GM19043 (cell line): ENCODE data around the gene COLGALT1.
"Not testable (repeated sequence)": the region's sequence is repeated elsewhere in the genome, so short reads cannot be mapped to it uniquely, and the experiment has no call there.

Source experiments
- ATAC-seq: cut with Tn5 transposase; IDR thresholded peaks from one replicate; pipeline ENCODE4 v1.9.1; 2021; ENCODE audit warnings: low read depth; ENCODE audit not compliant: unreplicated experiment

COLGALT1 gene

DNA sequence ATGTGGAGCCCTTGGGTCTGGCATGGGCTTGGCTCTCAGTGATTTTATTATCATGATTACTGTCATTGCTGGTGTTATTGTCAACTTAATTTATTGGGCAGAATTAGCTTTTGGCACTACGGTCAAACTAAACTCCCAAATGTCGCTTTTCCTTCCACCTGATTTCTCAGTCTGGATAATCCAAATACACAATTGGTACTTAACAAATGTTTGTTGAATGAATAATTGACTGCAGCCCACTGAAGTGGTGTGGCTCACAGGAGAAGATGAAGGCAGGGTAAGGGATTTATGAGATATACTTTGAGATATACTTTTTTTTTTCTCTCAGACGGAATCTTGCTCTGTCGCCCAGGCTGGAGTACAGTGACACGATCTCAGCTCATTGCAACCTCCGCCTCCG is 1.5 kb downstream of the COLGALT1 start:
- ATAC-seq: no peak

DNA sequence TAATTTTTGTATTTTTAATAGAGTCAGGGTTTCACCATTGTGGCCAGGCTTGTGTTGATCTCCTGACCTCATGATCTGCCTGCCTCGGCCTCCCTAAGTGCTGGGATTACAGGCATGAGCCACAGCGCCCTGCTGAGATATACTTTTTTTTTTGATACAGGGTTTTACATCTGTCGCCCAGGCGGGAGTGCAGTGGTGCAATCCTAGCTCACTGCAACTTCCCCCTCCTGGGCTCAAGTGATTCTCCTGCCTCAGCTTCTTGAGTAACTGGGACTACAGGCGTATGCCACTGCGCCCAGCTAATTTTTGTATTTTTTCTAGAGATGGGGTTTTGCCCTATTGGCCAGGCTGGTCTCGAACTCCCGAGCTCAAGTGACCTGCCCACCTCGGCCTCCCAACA is 2.0 kb downstream of the COLGALT1 start:
- ATAC-seq: no peak

DNA sequence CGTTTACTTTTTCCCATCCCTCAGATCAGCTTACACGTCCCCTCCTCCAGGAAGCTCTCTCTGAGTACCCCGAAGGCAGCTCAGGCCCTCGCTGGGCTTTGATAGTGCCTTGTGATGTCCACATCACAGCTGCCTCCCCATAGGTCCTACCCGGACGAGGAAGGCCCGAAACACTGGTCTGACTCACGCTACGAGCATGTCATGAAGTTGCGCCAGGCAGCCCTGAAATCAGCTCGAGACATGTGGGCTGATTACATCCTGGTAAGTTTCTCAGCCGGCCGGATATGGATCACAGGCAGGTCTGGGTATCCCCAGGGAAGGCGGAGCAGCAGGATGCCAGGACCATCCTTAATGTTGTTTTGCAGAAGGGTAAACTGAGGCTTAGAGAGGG is 4.8 kb downstream of the COLGALT1 start:
- ATAC-seq: no peak

DNA sequence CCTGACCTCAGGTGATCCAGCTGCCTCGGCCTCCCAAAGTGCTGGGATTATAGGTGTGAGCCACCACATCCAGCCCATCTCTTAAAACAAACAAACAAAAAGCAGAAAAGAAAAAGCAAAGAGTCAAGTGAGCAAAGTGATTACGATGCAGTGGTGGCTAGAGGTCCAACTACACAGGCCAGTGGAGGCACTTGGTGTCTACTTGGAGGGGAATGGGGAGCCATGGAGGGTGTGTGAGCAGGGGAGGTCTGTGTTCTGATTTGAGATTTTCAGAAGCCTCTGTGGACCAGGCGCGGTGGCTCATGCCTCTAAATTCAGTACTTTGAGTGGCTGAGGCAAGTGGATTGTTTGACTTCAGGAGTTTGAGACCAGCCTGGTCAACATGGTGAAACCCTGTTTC is 6.6 kb downstream of the COLGALT1 start:
- ATAC-seq: no peak

DNA sequence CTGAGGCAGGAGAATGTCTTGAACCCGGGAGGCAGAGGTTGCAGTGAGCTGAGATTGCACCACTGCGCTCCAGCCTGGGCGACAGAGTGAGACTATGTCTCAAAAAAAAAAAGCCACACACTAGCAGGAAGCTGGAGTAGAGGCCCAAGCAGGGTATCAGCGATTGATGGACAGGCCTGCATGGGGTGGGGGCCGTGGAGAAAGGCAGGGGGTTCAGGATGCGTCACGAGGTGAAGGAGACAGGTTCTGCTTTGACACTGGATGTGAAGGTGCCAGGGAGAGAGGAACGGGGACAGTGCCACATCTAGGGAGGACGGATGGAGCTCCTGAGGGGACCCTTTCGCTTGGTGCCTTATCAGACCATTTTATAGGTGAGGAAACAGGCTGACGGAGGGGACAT is 7.1 kb downstream of the COLGALT1 start:
- ATAC-seq: no peak

DNA sequence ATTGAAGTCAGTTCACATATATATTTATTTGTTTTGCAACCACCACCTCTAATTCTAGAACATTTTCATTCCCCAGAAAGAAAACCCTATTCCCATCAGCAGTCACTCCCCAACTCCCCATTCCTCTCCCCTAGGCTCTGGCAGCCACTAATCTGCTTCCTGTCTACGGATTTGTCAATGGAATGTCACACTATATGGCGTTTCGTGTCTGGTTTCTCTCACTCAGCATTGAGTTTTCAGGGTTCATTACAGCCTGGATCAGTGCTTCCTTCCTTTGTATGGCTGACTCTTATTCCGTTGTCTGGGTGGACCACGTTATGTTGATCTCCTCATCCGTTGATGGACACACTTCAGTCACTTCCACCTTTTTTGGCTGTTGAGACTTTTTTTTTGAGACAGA is 9.3 kb downstream of the COLGALT1 start:
- ATAC-seq: no peak

DNA sequence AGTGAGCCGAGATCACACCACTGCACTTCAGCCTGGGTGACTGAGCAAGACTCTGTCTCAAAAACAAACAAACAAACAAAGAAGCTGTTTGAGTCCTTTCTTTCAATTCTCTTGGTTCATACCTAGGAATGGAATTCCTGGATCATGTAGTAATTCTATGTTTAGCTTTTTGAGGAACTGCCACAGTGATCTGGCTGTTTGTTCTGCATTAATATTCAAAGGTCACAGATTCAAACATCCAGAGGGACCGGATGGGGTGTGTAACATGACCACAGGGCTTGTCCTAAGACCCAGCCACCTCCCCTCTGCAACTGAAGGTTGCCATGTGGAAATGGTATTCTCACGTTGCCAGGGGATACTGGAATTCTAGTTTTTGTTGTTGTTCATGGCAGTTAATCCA is 10.2 kb downstream of the COLGALT1 start:
- ATAC-seq: no peak

DNA sequence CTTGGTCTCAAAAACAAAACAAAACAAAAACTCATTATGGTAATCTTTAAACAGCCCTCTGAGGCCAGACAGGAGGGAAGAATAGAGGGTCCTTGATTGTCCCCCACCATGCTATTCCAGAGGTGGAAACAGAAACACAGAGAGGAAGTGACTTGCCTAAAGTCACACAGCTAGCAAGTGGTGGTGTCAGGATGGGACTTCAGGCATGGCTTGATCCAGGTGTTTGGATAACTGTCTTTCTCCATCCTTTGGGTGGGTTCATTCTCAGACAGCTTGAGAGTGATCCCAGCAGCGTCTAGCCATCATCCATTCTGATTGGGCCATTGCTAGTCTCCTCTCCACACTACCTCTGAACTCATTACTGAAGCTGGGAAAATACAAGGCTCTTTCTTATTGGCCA is 12.5 kb downstream of the COLGALT1 start:
- no peak for ATAC-seq

DNA sequence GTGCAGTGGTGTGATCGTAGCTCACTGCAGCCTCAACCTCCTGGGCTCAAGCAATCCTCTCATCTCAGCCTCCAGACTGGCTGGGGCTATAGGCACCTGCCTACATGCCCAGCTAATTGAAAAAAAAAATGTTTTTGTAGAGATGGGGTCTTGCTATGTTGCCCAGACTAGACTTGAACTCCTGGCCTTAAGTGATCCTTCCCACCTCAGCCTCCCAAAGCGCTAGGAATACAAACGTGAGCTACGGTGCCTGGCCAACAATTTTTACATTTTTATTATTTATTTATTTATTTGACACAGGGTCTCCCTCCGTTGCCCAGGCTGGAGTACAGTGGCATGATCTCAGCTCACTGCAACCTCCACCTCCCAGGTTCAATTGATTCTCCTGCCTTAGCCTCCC is 14.8 kb downstream of the COLGALT1 start:
- ATAC-seq: not testable (repeated sequence)

DNA sequence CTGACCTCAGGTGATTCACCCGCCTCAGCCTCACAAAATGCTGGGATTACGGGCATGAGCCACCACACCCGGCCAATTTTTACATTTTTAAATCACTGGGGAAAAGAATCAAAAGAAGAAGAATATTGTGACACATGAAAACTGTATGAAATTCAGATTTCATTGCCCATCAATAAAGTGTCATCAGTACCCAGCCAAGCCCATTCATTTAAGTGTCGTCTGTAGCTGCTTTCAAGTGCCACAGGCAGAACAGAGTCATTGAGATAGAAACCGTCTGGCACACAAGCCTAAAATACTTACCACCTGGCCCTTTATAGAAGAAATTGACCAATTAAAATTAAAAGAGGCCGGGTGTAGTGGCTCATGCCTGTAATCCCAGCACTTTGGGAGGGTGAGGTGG is 15.3 kb downstream of the COLGALT1 start:
- ATAC-seq: no peak

DNA sequence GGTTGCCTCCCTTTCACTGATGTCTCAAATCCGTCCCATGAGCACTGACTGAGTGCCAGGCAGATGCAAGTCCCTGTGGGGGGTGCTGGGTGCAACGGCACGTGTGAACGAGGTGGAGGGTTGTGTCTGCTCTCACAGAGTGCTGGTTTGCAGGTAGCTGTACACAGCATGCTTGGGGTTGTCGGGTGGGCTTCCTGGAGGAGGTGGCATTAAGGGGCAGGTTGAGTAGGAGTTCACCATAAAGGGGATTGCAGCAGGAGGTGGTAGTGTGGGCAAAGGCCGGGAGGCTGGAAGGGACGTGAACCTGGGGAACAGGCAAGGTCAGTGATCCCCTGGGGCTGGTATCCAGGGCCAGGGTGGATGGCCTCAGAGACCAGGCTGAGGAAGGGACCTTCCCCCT is 17.2 kb downstream of the COLGALT1 start:
- ATAC-seq: no peak

DNA sequence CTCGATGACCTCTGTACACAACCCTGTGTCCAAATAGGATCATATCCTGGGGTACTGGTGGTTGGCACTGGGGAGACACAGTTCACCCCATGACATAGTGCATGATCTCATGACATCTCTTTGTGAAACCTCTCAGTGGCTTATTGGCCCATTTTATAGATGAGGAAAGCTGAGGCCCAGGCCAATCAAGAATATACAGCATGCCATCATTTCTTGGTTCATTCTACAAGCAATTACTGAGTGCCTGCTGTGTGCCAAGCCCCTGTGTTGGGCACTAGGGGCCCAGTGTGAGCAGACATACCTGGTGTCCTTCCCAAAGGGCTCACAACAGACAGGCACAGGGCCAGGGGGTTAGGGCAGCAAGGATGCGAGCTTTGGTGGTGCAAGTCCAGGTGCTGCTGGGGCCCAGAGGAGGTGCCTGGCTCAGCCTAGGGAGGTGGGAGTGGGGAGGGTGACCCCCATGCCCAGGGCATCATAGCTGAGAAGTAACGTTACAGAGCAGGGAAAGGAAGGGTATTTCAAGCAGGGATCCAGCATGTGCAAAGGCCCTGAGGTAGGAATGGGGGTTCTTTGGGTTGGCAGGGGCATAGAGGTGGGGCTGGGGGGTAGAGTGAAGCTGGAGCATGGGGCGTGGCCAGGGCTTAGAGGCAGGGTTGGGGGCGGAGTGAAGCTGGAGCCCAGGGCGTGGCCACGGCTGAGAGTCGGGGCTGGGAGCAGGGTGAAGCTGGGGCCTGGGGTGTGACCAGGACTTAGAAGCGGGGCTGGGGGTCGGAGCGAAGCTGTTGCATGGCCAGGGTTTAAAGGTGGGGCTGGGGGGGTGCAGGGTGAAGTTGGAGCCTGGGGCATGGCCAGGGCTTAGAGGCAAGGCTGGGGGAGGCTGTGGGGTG is 20.7 kb downstream of the COLGALT1 start:
- ATAC-seq: no peak

DNA sequence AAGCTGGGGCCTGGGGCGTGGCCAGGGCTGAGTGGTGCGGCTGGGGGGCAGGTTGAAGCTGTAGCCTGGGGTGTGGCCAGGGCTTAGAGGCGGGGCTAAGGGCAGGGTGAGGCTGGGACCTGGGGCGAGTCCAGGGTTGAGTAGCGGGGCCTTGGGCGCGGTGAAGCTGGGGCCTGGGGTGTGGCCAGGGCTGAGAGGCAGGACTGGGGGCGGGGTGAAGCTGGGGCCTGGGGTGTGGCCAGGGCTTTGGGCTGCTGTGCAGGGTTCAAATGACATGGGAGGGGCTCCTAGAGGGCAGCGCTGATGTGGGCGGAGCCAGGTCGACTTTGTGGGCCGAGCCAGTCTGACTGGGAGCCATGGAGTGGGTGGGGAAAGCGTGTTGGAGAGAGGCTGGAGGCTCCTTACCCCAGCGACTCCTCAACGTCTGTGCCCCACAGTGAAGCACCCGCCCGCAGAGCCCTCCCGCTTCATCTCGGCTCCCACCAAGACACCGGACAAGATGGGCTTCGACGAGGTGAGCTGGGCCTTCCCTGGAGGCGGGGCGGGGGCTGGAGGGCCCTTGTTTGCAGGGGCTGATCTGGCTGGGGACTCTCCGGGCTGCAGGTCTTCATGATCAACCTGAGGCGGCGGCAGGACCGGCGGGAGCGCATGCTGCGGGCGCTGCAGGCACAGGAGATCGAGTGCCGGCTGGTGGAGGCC is 21.5 kb downstream of the COLGALT1 start:
- ATAC-seq: no peak

DNA sequence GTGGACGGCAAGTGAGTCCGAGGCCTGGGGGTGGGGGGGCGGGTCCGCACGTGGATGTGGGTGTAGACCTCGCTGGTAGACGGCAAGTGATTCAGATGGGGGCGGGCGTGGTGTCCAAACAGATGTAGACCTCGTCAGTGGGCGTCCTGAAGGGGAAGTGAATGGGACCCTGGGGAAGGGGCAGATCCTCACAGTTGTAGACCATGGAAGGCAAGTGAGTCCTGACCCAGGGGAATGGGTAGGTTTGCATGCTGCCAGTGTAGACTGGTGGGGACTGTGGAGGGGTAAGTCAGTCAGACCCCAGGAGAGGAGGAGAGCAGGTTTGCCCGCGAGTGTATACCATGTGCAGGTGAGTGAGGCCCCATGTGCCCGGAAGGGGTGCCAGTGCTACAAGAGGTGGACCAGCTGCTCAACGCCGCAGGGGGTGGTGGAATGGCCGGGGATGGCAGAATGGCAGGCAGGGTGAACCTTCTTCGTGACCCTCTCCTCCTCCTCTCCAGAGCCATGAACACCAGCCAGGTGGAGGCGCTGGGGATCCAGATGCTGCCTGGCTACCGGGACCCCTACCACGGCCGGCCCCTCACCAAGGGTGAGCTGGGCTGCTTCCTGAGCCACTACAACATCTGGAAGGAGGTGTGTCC is 22.1 kb downstream of the COLGALT1 start:
- no peak for ATAC-seq

DNA sequence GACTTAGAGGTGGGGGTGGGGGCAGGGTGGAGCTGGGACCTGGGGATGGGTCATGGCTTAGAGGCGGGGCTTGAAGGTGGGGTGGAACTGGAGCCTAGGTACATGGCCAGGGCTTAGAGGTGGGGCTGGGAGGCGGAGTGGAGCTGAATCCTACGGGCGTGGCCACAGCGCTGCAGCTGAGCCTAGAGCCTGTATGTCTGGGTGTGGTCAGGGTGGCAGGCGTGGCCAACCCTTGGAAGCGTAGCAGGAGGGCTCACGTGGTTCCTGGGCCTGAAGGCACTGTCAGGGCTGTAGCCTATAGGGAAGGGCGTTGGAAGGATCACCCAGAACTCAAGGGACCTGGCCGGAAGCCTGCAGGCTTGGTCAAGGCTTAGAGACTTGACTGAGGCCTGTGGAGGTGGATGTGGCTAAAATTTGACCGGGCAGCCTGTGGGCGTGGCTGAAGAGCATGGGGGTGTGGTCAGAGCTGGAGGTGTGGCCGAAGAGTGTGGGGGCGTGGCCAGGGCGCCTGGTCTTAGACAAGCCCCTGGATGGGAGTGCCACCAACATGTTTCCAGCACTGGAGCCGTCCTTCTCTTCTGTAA is 24.3 kb downstream of the COLGALT1 start:
- no peak for ATAC-seq

DNA sequence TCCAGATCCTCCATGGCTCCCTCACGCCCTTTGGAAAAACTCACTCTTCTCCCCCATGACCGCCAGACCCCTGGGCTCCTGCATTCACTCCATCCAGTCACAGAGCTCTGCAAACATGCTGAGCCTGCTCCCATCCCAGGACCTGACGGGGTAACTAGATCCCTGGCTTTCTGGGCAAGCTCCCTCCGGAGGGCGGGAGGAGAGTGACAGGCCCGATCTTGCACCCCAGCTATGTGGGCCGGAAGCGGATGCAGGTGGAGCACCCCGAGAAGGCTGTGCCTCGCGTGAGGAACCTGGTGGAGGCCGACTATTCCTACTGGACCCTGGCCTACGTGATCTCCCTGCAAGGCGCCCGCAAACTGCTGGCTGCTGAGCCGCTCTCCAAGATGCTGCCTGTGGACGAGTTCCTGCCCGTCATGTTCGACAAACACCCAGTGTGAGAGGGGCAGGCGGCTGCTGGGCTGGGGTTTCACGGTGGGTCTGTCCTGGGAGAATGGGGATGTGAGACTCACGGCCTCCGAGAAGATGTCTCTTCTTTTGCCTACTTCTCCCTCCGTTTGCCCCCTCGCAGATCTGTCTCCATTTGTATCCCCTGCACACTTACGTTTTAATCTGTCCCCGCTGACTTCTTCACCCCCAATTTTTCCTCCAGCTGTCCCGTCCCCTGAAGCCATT is 25.2 kb downstream of the COLGALT1 start:
- ATAC-seq: no peak

DNA sequence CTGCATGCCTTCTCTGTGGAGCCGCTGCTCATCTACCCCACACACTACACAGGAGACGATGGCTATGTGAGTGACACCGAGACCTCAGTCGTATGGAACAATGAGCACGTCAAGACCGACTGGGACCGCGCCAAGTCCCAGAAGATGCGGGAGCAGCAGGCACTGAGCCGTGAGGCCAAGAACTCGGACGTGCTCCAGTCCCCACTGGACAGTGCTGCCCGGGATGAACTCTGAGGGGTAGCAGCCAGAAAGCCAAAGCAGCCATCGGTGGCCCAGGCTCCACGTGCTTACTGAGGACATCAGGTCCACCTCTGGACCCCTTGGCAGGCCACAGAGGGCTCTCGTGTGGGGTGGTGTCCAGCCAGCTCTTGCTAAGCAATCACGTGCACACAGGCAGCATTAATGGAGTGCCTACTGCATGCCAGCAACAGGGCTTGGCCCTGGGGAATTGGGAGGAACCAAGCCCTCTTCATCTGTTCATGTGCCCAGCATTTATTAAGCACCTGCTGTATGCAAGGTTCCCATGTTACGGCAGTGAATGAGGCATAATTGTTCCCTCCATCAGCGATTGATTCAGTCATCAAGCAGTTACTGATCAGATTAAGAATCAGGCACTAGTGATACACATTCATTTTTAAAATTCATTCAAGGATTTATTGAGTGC is 25.9 kb downstream of the COLGALT1 start:
- no peak for ATAC-seq

DNA sequence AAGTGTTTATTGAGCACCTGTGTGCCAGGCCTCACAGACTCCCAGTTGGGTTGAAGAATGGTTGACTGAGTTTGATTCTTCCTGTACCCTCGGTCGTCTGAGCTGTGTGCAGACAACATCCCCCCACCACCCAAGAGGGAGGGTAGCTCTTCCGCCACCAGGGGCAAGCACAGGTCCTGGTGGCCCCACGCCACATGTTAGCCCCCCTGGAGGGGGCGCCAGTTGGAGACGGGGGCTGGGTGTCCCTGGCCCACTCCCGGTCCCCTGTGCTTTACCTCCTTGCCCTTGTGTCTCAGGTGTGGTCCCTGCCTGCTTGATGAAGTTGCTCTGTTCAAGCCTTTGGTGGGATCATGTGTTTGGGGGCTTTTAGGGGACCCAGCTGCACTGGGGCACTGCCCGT is 27.2 kb downstream of the COLGALT1 start:
- no peak for ATAC-seq

DNA sequence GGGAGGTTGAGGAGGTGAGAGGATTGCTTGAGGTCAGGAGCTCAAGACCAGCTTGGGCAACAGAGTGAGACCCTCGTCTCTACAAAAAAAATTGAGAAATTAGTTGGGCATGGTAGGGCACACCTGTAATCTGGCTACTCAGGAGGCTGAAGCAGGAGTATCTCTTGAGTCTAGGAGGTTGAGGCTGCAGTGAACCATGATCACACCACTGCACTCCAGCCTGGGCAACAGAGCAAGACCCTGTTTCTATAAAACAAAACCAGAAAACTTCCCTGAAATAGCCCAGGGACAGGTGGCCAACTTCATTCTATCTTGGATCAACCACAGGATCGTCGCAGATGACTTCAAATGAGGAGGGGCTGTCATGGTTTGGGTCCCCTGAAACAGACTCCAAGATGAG is 28.7 kb downstream of the COLGALT1 start:
- no peak for ATAC-seq

DNA sequence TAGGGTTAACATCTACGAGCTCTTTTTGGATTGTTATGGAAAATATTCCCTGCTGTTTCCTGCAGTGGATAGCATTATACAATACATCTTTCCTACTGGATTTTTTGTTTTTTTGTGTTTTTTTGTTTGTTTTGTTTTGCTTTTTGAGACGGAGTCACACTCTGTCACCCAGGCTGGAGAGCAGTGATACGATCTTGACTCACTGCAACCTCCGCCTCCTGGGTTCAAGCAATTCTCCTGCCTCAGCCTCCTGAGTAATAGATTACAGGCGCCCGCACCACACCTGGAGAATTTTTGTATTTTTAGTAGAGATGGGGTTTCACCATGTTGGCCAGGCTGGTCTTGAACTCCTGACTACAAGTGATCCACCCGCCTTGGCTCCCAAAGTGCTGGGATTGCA is 29.9 kb downstream of the COLGALT1 start:
- ATAC-seq: not testable (repeated sequence)
